H9 (cell line): ENCODE measurements around the gene NFIX. TPM values are rescaled to one million over a fixed set of nuclear protein-coding genes. Genes with fewer than 3 reads are reported as not detected.
A peak's percentile ranks its signal among the peaks of the same experiment; 100 is the strongest.

Experiments
- DNase-seq: peaks from one replicate; pipeline ENCODE4 v3.0.0-alpha.2; 2017
- H2AFZ ChIP-seq: one replicate; pipeline ENCODE4 v1.6.1; 2013; ENCODE audit warnings: mild to moderate bottlenecking, low read length, control low read depth, moderate library complexity
- H2AK5ac ChIP-seq: 2 replicates; pipeline ENCODE4 v1.6.1; 2013; ENCODE audit warnings: low read length, control low read depth, mixed read lengths; ENCODE audit not compliant: insufficient read length
- H2BK120ac ChIP-seq: one replicate; pipeline ENCODE4 v1.6.1; 2013; ENCODE audit warnings: low read depth, mild to moderate bottlenecking, low read length, control low read depth, inconsistent platforms; ENCODE audit not compliant: poor library complexity, severe bottlenecking
- H2BK12ac ChIP-seq: 2 replicates; pipeline ENCODE4 v1.6.1; 2013; ENCODE audit warnings: low read length, control low read depth, mixed read lengths, low read depth; ENCODE audit not compliant: insufficient read length
- H2BK15ac ChIP-seq: 2 replicates; pipeline ENCODE4 v1.6.1; 2013; ENCODE audit warnings: low read depth, low read length, control low read depth
- H2BK20ac ChIP-seq: one replicate; pipeline ENCODE4 v1.6.1; 2013; ENCODE audit warnings: low read depth, mild to moderate bottlenecking, low read length, control low read depth, inconsistent platforms; ENCODE audit not compliant: poor library complexity, severe bottlenecking
- H2BK5ac ChIP-seq: 2 replicates; pipeline ENCODE4 v1.6.1; 2013; ENCODE audit warnings: low read length, control low read depth, mixed read lengths; ENCODE audit not compliant: insufficient read length
- H3K14ac ChIP-seq: 2 replicates; pipeline ENCODE4 v1.6.1; 2013; ENCODE audit warnings: low read length, control low read depth; ENCODE audit not compliant: insufficient read depth
- H3K18ac ChIP-seq: 2 replicates; pipeline ENCODE4 v1.6.1; 2013; ENCODE audit warnings: low read depth, mild to moderate bottlenecking, mixed read lengths, low read length, control low read depth; ENCODE audit not compliant: insufficient read length
- H3K23ac ChIP-seq: 2 replicates; pipeline ENCODE4 v1.6.1; 2013; ENCODE audit warnings: low read length, control low read depth, mixed read lengths, low read depth; ENCODE audit not compliant: insufficient read length
- H3K23me2 ChIP-seq: 2 replicates; pipeline ENCODE4 v1.6.1; 2013; ENCODE audit warnings: low read depth, mild to moderate bottlenecking, mixed read lengths, low read length, control low read depth; ENCODE audit not compliant: insufficient read length, poor library complexity, severe bottlenecking
- H3K27ac ChIP-seq: 2 replicates; pipeline ENCODE4 v1.5.1; 2013; ENCODE audit warnings: low read length, control low read depth, mixed read lengths, low read depth; ENCODE audit not compliant: insufficient read length
- H3K27me3 ChIP-seq: 2 replicates; pipeline ENCODE4 v1.6.1; 2013; ENCODE audit warnings: low read length, control low read depth, inconsistent platforms; ENCODE audit not compliant: insufficient read depth
- H3K4ac ChIP-seq: 2 replicates; pipeline ENCODE4 v1.6.1; 2013; ENCODE audit warnings: low read depth, mild to moderate bottlenecking, control low read depth, inconsistent platforms, low read length, moderate library complexity
- H3K4me1 ChIP-seq: 2 replicates; pipeline ENCODE4 v1.6.1; 2013; ENCODE audit warnings: low read length, control low read depth, inconsistent platforms; ENCODE audit not compliant: insufficient read depth
- H3K4me2 ChIP-seq: 2 replicates; pipeline ENCODE4 v1.6.1; 2013; ENCODE audit warnings: low read length, control low read depth, mixed read lengths; ENCODE audit not compliant: insufficient read length, insufficient read depth
- H3K56ac ChIP-seq: 2 replicates; pipeline ENCODE4 v1.6.1; 2013; ENCODE audit warnings: low read depth, mild to moderate bottlenecking, mixed read lengths, low read length, control low read depth; ENCODE audit not compliant: insufficient read length
- H3K79me1 ChIP-seq: 2 replicates; pipeline ENCODE4 v1.6.1; 2013; ENCODE audit warnings: low read depth, mild to moderate bottlenecking, moderate library complexity, low read length, control low read depth, inconsistent platforms; ENCODE audit not compliant: insufficient read depth, poor library complexity, severe bottlenecking
- H3K79me2 ChIP-seq: 2 replicates; pipeline ENCODE4 v1.6.1; 2013; ENCODE audit warnings: low read length, control low read depth, inconsistent platforms; ENCODE audit not compliant: insufficient read depth
- H3K9ac ChIP-seq: 2 replicates; pipeline ENCODE4 v1.6.1; 2013; ENCODE audit warnings: low read length, control low read depth, mixed read lengths; ENCODE audit not compliant: insufficient read length; ENCODE audit errors: extremely low read depth
- H3K9me3 ChIP-seq: one replicate; pipeline ENCODE4 v1.6.1; 2013; ENCODE audit warnings: low read depth, low read length, inconsistent platforms; ENCODE audit not compliant: control insufficient read depth
- H3T11ph ChIP-seq: one replicate; pipeline ENCODE4 v1.6.1; 2013; ENCODE audit warnings: mild to moderate bottlenecking, low read length, control low read depth, inconsistent platforms
- H4K20me1 ChIP-seq: one replicate; pipeline ENCODE4 v1.6.1; 2013; ENCODE audit not compliant: control insufficient read depth, insufficient read length, insufficient read depth
- H4K5ac ChIP-seq: 2 replicates; pipeline ENCODE4 v1.6.1; 2013; ENCODE audit warnings: low read depth, mild to moderate bottlenecking, mixed read lengths, low read length, control low read depth; ENCODE audit not compliant: insufficient read length
- H4K8ac ChIP-seq: replicated peaks from 2 replicates; pipeline ENCODE4 v1.6.1; 2013; ENCODE audit warnings: low read length, control low read depth, mixed read lengths, low read depth; ENCODE audit not compliant: insufficient read length
- H4K91ac ChIP-seq: 2 replicates; pipeline ENCODE4 v1.6.1; 2013; ENCODE audit warnings: low read depth, mild to moderate bottlenecking, moderate library complexity, mixed read lengths, low read length, control low read depth; ENCODE audit not compliant: insufficient read length
- H3K27ac Mint-ChIP-seq, 3 experiments: 2 replicates in 2 of 3; 3 replicates in 1 of 3; pipeline ENCODE4 v1.8.0; 2020 to 2021; ENCODE audit warnings: mixed read lengths in 3 of 3, mild to moderate bottlenecking in 1 of 3, moderate library complexity in 1 of 3
- H3K27me3 Mint-ChIP-seq: 2 replicates; pipeline ENCODE4 v1.8.0; 2021; ENCODE audit warnings: low read depth, mild to moderate bottlenecking, moderate library complexity, mixed read lengths
- H3K36me3 Mint-ChIP-seq, 3 experiments: 2 replicates in 2 of 3; 3 replicates in 1 of 3; pipeline ENCODE4 v1.8.0; 2020 to 2021; ENCODE audit warnings: low read depth in 3 of 3, mixed read lengths in 3 of 3; ENCODE audit not compliant: insufficient read depth in 1 of 3
- H3K4me1 Mint-ChIP-seq, 2 experiments: 2 replicates each; pipeline ENCODE4 v1.8.0; 2020; ENCODE audit warnings: mixed read lengths in 2 of 2
- H3K4me3 Mint-ChIP-seq, 2 experiments: 2 replicates in 1 of 2; 3 replicates in 1 of 2; pipeline ENCODE4 v1.8.0; 2020 to 2021; ENCODE audit warnings: mild to moderate bottlenecking in 2 of 2, mixed read lengths in 2 of 2, moderate library complexity in 1 of 2
- H3K9me3 Mint-ChIP-seq, 2 experiments: 2 replicates in 1 of 2; 3 replicates in 1 of 2; pipeline ENCODE4 v1.8.0; 2020; ENCODE audit warnings: mild to moderate bottlenecking in 2 of 2, mixed read lengths in 2 of 2, moderate library complexity in 1 of 2
- WGBS: extraction: QIAGEN DNeasy Blood & Tissue Kit; methylation state at CpG from one replicate; pipeline ENCODE4 v1.1.7; 2013; ENCODE audit warnings: missing lambda C conversion rate, low lambda C conversion rate, mixed read lengths; ENCODE audit not compliant: insufficient read length; ENCODE audit errors: extremely low coverage; 5-methylcytosine and 5-hydroxymethylcytosine counted together
- total RNA-seq: library from RNA; stranded (reverse); gene quantifications from 2 replicates; pipeline ENCODE4 v1.2.1, GENCODE V29; 2021
- TF ChIP-seq, protein P1 (sequence below): fragments of 200-600 bp; sonication (generic); conservative IDR thresholded peaks from 3 replicates; pipeline ENCODE4 v1.8.0; 2021; ENCODE audit warnings: antibody characterized with exemption, mild to moderate bottlenecking

The NFIX gene
- total RNA-seq, 1 experiment from 2014 or later, result 0.31 TPM

GRCh38 chr19:13118424-13119193 lies 123.3 kb downstream of the NFIX start:
- peak overlapping the region; percentile 94 for H3K18ac ChIP-seq
- H3K23ac ChIP-seq, result no peak overlapping the region
- peak overlapping the region; percentile 69 for H3K4me2 ChIP-seq
- no peak overlapping the region for H2AK5ac ChIP-seq
- H2AFZ ChIP-seq, result no peak overlapping the region
- H2BK5ac ChIP-seq, result no peak overlapping the region
- no peak overlapping the region for H2BK15ac ChIP-seq
- peaks cover 56% of the 10 kb centered on the region for H3K79me2 ChIP-seq
- no peaks in the 10 kb centered on the region for H3K9me3 ChIP-seq
- H3K27me3 ChIP-seq, result no peaks in the 10 kb centered on the region
- DNase-seq, result peak; percentile 96
- H3K23me2 ChIP-seq, result peaks cover 11% of the 10 kb centered on the region
- peak overlapping the region; percentile 94 for H3K14ac ChIP-seq
- H3K9me3 Mint-ChIP-seq, result peaks cover 0 to 1% of the 10 kb centered on the region in 2 experiments; a peak in 2 of 5 replicates
- H3K4me3 Mint-ChIP-seq, result peak overlapping the region; percentile 82 to 93
- WGBS, result no CpG with 5 or more reads among the region's 57 CpGs
- no peak overlapping the region for H3K27ac ChIP-seq
- H3K56ac ChIP-seq, result no peak overlapping the region
- H3K36me3 Mint-ChIP-seq, result peaks cover 10 to 55% (median 47%) of the 10 kb centered on the region in 3 experiments; a peak in 6 of 7 replicates
- no peaks in the 10 kb centered on the region for H4K20me1 ChIP-seq
- no peak overlapping the region for H3T11ph ChIP-seq
- H2BK120ac ChIP-seq, result no peak overlapping the region
- no peak overlapping the region for H4K5ac ChIP-seq
- no peak overlapping the region for H2BK20ac ChIP-seq
- TF ChIP-seq, protein P1, sequence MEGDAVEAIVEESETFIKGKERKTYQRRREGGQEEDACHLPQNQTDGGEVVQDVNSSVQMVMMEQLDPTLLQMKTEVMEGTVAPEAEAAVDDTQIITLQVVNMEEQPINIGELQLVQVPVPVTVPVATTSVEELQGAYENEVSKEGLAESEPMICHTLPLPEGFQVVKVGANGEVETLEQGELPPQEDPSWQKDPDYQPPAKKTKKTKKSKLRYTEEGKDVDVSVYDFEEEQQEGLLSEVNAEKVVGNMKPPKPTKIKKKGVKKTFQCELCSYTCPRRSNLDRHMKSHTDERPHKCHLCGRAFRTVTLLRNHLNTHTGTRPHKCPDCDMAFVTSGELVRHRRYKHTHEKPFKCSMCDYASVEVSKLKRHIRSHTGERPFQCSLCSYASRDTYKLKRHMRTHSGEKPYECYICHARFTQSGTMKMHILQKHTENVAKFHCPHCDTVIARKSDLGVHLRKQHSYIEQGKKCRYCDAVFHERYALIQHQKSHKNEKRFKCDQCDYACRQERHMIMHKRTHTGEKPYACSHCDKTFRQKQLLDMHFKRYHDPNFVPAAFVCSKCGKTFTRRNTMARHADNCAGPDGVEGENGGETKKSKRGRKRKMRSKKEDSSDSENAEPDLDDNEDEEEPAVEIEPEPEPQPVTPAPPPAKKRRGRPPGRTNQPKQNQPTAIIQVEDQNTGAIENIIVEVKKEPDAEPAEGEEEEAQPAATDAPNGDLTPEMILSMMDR, result no peak
- H3K9ac ChIP-seq, result peak overlapping the region; percentile 84
- H4K91ac ChIP-seq, result no peak overlapping the region
- H3K4ac ChIP-seq, result no peak overlapping the region; the same call in 1 of the 2 replicates
- H3K27me3 Mint-ChIP-seq, result no peaks in the 10 kb centered on the region
- peaks cover 1% of the 10 kb centered on the region for H3K79me1 ChIP-seq
- H2BK12ac ChIP-seq, result peak overlapping the region; percentile 53
- peak overlapping the region; percentile 87 to 97 (median 90); a peak in 4 of 7 replicates for H3K27ac Mint-ChIP-seq
- H3K4me1 Mint-ChIP-seq, result peaks cover 52 to 53% of the 10 kb centered on the region in 2 experiments
- no peak overlapping the region for H4K8ac ChIP-seq
- peaks cover 11% of the 10 kb centered on the region; the same call in 1 of the 2 replicates for H3K4me1 ChIP-seq
